SK-N-MC (cell line): ENCODE measurements around the gene SGMS1.

ENCODE experiments used
- EZH2 ChIP-seq: fragments of 200-600 bp; sonication (generic); IDR thresholded peaks from one replicate; pipeline ENCODE4 v1.6.1; 2017; ENCODE audit warnings: antibody characterized with exemption
- FOXP2 ChIP-seq: optimal IDR thresholded peaks from 2 replicates; pipeline ENCODE3; 2011; ENCODE audit warnings: mild to moderate bottlenecking, moderate library complexity; ENCODE audit not compliant: insufficient read depth; ENCODE audit errors: extremely low read length, control extremely low read depth
- POLR2AphosphoS5 ChIP-seq: IDR thresholded peaks from 2 replicates; pipeline ENCODE4 v1.6.1; 2012; ENCODE audit warnings: mild to moderate bottlenecking, low read depth, low read length, borderline replicate concordance

- TF ChIP-seq EZH2, result no peak
- TF ChIP-seq POLR2AphosphoS5, result no peak
- no peak for TF ChIP-seq FOXP2
Measured at GRCh38 chr10:50423448-50423847, 200.3 kb downstream of the SGMS1 start.
